GM18508 (cell line): ENCODE data around the gene PDE4B.

Experiments used
- ATAC-seq: cut with Tn5 transposase; IDR thresholded peaks from one replicate; pipeline ENCODE4 v1.9.1; 2021; ENCODE audit warnings: moderate number of reproducible peaks; ENCODE audit not compliant: insufficient read depth, unreplicated experiment

PDE4B gene

DNA sequence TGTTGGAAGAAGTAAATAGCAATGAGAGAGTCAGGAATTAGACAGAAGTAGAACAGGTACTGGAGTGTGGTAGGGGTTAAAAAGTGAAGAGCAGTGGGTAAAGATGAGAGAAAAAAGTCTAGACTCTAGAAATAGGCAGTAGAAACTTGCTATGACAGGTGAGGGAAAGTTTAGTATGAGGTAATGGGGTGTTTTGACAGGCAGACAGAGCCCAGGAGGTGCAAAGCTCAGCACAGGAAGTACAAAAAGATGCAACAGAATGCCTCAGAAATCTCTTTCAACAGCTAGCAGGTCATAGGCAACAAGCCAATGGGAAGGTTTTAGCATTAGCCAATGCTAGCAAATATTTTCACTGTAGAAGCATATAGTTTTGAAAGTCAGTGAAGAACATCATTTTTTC, 422.2 kb downstream of the PDE4B start:
- ATAC-seq, result no peak

DNA sequence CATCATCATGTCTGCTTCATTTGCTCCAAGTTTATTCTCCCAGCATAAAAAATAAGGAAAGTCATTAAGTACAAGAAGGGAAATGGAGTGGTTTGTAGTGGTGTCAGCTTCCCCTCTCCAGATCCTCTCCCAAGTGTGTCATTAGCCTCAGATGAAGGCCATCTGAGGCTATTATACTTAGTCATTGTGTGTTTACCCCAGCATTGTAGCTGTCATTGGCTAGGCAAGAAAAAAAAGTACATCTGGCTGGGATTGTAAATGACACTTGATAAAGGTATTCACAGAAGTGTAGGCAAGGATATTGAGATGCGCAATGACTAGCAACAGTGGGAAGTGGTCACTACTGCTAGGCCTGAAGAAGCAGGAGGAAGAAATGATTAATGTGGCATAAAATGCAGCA, 424.3 kb downstream of the PDE4B start:
- ATAC-seq, result no peak

DNA sequence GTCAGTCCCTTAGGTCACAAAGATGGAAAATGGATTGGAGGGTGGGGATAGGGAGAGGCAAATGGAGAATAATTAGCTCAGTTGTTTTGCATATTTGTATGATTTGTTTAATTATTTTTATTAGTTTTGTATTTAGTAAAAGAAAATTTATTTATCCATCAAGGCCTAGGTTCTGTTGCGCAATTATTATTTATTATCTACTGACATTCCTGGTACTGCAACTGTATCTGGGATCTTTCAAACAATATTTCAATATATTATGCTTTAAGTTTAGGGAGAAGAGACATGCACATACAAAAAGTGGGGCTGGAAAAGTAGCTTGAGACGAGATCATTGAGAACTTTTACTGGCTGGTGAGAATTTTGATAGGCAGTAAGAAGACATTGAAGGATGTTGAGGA, 424.9 kb downstream of the PDE4B start:
- ATAC-seq, result no peak

DNA sequence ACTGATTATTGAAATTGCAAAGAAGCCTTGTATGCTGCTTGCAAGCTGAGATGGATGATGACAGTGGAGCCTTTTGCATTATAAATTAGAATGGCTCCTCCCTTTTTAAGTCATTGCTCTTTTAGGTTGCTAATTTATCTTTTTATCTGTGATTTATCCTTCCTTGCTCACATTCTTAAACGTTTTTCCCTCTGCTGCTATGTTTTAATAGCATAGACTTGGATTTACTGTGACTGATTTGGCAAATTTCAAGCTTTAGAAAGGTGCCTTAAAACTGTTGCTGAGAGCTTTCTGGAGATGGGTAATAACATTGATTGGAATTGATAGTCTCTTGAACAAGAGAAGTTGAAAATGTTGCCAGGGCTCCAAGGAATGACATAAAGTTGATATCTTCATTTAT, 427.8 kb downstream of the PDE4B start:
- ATAC-seq, result no peak

DNA sequence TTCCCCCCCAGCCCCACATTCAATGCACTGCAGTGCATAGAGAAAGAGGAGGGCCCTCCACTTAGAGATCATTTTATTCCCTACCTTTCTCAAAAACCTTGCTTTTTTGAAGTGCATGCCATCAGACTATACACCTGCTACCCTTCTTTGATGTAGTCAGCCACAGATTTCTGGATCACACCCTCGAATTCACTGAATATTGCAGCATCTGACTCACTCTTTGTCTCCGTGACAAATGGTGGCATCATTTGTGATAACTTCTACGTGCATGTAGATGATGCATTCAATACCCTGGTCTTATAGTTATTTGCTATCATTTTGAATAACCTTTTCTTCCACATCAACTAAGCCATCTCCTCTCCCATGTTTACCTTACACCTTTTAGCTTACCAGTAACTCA, 431.0 kb downstream of the PDE4B start:
- ATAC-seq, result no peak

DNA sequence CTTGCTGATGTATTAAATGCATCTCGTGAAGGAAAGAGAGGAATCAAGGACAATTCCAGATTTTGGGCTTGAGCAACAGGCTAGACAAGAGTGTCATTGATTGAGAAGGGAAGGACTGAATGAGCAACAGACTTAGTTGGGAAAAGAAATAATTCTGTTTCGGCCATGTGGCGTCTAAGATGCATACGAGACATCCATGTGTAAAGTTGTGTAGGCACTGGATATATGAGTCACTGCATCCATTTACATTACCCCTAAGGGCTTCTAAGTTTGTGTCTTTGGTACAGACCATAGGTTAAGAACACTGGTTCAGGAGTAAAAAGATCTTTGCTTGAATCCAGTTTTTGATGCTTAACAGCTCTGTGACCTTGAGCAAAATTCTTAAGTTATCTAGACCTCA, 434.3 kb downstream of the PDE4B start:
- no peak for ATAC-seq

DNA sequence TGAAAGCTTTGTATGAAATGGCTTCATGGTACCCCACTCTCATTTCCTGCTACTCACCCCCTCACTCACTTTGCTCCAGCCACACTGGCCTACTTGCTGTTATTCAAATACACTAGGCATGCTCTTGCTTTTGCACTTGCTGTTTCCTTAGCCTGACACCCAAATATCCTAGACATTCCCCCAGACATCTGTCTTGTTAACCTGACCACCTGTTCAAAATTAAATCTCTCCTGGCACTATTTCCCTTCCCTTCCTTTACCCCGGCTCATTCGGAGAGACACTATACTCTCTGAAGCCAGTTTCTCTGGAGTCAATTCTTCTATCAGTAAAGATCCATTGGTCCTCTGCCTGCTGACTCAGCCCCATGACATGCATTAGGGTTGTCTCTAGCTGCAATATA, 435.3 kb downstream of the PDE4B start:
- ATAC-seq, result no peak

DNA sequence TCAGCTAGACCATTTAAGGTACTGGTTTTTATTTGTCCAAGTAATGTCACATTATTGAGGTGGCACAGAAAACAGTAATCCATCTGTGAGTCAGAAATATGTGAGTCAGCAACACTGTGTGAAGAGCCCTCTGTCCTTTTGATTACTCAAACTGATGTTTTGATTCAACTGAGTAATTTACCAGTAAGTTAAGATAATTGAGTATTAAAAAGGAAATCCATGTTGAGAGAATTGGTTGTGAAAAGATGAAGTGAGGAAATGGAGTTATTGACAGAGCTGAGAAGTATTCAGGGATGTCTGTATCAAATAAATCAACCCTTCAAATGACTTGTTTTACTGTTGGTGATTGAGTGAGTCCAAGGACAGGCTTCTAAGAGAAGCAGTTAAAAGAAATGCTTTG, 438.5 kb downstream of the PDE4B start:
- ATAC-seq, result no peak

DNA sequence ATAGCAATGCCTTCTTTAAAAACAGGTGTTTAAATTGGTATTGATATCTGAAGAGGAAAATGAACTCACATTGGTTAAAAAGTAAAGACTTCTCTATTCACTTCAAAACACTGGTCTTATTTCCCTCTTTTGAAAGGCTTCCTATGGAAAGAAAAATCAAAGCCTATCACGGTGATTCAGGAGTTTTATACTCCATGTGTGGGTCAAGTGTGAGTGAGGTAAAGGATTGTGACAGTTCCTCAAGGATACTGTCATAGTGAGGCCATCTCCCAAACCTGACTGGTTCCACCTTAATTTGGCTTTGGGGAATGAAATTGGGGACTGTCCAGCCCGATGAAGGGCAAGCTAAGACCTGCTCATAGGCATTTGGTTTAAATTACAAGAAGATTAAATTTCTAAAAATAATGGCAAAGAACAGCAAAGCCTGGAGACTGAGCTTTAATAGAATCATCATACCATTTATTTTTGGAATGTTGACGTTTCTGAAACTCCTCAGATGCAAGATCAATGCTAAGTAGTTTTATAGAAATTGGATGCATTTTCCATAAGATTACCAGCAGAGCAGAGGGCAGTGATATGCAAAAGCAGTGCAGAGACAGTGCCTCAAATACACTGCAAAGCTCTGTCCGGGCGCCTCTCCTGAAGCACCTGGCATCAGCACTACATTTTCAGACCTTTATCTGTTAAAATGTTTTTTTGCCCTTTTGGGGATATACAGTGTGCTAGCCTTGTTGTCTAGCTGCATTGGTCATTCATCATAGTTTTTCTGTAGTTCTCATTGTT, 439.2 kb downstream of the PDE4B start:
- ATAC-seq, result no peak

DNA sequence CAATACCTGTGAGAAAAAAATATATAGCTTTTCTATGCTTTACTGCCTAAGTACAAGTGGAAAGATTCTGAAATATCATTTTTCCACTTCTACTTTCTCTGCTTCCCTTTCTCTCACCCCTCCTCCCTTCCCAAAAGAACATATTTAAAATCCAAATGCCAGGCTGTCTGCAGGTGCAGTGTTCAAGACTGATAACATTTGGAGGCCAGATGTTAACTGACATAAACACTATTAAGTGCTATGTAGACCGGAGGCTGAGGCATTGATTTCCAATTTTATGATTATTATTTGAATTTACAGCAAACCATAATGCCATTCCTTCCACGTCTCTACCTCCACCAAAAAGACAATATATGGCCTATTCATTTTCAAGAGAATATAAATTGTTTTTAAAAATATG, 444.3 kb downstream of the PDE4B start:
- ATAC-seq, result no peak

DNA sequence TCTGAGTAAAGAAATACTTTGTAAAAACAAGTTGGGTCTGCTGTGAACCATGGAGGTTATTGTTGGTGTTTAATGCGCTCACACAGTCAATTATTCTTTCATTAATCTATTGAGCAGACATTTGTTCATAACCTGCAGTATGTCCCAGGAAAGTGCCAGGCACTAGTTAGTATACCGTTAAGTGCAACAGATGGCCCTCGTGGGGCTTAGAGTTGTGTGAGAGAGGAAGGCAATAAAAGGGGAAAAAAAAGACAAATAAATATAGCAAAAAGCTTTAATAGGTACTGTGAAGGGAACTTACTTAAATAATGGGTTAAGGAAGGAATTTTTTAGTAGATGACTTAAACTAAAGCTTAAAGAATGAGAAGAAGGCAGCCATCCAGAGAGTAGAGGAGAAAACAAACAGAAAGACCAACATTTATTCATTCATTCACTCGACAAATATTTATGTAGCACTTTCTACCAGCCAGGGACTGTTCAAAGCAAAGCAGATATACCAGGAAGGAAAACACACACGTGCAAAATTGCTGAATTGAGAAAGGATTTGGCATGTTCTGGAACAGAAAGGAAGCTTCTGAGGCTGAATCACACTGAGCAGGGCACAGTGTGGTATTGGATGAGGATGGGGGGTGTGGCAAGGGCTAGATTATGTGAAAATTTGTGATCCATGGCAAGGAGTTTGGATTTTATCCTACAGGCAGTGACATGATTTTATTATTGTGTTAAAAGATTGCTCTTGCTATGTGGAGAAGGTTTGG, 445.2 kb downstream of the PDE4B start:
- no peak for ATAC-seq

DNA sequence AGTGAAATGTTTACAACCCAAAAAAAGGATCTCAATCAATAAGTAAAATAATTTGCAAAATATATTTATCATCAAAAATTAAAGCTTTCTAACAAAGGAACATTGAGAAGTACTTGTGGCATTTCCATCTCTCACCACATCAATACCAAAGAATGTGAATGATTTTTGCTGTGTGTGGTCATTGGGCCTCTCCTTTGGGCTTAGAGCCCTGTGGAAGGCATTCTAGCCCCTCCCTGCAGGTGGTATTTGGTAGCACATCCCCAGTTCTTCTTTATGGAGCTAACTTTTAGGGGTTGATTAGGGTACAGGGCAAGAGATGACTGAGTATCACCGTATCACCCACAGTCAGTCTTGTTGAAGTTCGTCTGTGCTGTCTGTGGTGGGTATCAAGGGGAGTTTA, 447.1 kb downstream of the PDE4B start:
- no peak for ATAC-seq

DNA sequence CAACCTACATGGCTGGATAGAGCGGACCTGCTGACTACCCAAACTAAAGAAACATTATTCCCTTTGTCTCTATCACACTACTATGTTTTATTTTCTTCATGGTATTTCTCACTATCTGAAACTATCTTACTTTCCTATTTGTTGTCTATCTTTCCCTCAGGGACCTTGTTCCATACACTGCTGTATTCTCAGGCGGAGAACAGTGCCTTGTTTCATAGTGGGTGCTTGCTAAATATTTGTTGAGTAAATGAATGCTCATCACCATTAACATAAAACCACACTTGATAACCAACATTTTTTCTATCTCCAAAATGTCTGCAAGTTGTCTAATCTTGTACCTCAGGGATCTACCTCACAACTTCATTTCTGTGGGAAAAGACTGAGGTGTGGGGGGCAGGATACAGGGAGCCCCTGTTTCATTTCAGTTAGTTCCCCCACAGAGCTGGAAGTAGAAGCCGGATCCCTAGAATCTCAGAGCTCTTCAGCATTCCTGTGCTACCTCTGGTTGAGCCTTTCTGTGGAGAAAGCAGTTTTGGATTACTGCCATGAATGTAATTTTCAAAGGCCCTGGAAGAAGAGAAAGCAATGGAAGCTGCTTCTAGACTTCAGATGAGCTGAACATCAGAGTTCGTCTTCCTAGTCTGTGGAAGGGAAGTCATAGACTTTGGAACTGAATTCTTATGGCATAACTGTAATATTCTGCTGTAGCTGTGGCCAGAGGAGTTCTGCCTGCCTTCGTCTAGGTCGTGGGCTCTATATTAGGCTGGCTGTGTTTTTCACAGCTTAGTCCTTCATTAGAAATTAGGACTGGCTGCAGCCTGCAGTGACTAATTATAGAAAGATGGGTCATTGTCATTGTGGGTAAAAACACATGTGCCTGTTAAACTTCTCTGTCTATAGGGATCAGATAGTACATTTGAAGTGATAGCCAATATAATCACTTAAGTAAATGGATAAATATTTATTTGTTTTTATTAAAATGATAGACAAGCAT, 448.1 kb downstream of the PDE4B start:
- ATAC-seq, result no peak

DNA sequence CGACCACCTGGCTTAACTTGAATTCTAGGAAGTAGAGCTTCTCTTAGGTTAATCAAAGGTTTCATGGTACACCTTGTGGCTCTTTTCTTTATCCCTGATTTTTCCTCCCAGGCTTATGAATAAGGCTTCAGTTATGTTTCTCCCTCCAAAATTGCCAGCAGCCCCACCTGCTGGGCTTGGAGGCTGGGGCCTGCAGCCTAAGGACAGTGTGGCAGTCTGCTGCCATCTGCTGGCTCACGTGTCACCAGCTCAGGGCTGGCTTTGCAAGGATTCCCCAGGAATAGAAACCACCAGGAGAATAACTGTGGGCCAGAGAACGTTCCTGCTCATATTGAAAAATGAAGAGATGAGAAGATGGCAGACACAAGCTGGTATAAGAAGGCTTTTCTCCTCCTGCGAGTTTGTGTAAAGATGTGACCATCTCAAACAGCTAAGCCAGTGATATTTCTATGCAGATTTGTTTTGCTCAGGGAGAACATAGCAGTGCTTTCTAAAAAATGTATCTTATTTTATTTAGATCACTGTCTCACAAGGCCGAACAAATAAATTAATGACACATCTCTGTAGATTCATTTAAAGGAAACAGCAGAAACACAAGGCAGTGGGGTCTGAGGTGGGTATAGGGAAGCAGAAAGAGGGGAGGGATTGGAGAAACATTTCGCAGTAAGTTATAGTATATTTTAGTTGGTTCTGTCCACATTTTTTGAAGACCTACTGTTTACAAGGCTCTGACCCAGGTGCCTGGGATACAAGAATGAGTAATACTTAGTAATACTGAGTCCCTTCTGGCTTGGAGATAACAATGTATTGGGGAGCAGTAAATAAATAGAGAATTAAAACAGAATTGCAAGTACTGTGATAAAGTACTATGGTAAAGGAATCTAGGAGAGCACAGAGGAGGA, 450.2 kb downstream of the PDE4B start:
- ATAC-seq, result peak; percentile 35

DNA sequence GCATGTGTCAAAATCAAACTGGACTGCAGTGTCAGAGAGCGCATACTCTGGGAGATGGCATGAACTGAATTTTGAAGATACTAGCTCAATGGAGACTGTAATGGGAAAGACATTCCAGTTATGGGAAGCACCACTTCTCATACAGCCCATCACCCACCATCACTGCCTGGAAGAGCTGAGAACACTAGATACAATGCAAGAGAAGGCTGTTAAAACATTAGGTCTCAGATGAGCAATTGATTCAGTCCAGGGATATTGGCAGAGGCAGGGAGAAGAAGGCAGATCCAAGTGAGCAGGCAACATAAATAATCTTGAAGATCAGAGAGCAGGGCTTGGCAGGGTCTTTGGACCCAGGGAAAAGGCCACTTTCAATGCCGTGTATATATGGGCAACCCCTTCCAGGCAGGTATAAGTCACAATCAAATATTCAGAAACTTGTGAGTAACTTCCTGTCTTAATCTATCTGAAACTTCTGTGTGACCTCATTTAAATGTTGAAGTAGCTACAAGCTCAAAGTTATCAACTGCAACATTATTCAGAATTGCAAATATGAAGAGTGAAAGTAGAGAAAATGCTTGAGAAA, 450.9 kb downstream of the PDE4B start:
- no peak for ATAC-seq

DNA sequence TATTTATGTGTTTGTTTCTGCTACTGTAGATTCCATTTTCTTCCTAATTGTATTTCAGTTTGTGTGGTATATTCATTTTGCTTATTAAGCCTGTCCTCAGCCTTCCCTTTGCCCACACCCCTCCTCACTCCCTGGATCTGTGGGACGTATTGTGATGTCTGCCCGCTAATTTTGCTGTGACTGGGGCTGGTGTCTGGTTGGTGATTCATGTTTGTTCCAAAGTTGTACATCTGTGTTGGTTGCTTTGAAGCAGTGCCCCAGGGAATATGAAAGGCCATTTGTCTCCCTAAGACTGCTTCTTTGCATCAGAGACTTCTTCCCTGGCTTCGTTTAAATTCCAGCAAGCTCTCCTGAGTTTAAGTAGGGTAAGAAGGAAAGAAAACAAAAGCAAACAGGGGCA, 451.7 kb downstream of the PDE4B start:
- no peak for ATAC-seq

DNA sequence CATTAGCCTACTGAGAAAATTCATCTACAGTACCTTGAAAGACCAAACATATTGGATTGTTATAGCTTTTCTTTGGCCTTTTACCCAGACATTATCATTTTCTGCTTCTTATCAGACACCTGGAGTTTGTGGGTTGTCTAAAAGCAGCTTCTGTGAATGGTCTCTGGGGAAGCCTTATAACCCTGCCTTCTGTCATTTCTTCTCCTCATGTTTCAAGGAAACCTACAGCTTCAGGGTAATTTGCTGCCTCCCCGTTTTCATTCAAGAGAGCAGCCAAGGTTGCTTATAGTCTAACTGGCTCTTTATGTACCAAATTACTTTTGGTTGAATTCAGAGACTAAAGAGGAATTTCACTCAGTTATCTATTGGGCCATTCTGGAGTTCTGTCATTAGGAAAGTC, 453.0 kb downstream of the PDE4B start:
- ATAC-seq, result no peak

DNA sequence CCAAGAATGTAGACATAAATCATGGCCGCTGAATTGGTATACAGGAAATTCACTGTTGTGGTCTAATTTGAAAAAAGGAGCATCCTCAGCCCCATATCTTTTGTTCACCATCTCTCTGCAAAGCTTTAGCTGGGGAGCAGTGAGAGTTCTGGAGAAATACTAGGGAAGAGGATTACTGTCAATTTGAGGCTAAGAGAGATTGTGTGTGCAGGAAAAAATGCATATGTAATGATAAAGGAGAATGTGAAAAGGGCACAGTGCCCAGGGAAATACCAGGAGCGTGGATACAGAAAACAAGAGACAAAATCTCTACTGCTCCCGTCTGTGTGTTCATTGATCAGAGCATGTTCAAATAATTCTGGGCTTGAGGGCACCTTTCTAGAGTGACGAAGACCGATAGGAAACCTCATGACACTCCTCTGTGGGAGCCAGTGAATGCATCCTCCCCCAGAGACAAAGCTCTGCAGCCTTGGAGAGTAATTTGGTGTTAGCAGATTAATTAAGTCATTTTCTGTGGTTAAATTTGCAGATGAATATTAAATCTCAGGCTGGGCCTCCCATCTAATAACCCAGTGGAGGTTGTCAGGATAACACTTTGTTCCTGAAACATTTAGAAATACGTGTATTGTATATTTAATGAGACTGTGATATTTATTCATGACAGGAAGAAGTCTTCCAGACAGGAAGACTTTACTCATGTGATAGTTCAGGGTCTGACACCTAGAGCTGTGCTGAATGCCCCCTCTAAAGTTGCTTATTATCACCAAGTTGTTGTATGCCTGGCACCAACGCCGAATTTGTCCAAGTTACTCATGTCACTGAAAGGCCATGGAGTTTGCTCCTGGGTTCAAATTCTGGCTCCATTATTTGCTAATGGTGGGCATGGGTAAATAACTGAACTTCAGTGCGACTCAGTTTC, 453.9 kb downstream of the PDE4B start:
- ATAC-seq, result no peak
